Measurements from ENCODE around the gene NRXN3.

- no peak for TF ChIP-seq CTCF (IDR thresholded peaks at IDR 0.05; ENCODE audit: insufficient read depth, low read depth, low read length)
- TF ChIP-seq EZH2 (IDR thresholded peaks at IDR 0.05; ENCODE audit: insufficient read depth, low read length), result no peak
These were observed 780.5 kb downstream of the NRXN3 start for GRCh38 chr14:78950649-78951048.

Measured in astrocyte (in vitro differentiated cells and primary cell).